HT-29 (cell line): ENCODE measurements around the gene TMEM234. TPM values are rescaled to one million over a fixed set of nuclear protein-coding genes. Genes with fewer than 3 reads are reported as not detected.

Experiments used
- DNase-seq: peaks from one replicate; pipeline ENCODE4 v3.0.0-alpha.2; 2015; ENCODE audit warnings: low spot score
- total RNA-seq: library from RNA; depleted of rRNA; stranded (reverse); fragments of >200 nt; shearing (Covaris generic); gene quantifications from 2 replicates; pipeline ENCODE4 v1.2.3, GENCODE V29; 2014

Gene TMEM234
- total RNA-seq, 1 experiment from 2014 or later = 25.1 TPM

GRCh38 chr1:32201011-32201855 is 20.9 kb downstream of the TMEM234 start:
- peak; percentile 40 for DNase-seq

DNA sequence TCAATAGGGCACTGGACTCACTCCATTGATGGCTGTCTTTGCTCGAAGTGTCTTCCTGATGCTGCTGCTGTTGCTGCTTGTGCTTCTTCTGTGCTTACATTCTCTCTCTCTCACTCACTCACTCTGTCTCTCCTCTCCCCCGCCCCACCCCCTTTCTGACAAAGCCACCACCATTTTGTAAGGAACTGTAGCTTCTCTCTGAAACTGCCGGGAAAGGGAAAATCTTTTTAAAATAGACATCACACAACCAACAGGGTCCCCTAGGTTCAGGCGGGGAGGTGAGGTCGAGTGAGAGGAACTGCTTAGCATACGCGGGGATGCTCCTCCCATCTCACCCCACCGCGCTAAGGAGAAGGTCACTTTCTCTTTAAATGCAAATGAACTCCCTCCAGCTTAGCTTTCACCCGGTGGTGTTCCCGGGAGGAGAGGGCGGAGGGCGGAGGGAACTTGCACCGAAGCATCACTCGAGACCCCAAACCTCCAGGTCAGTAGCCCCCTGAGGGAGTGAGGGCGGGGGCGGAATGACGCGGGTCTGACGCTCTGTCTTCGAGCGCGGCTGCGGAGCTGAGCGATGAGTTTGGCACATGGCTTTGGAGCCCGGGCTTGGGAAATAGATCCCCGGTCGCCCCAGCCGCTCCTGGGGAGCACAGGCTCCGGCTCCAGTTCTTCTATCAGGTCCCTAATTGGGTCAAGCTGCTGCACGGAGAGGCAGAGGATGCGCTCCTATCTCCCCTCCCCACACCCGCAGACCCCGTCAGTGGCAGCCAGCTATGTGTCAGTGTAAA is 21.7 kb downstream of the TMEM234 start, which contains the start of gene CCDC28B:
TSS of gene CCDC28B (plus strand) at position 370 of the 785 bp plus-strand sequence. CDS start 1,341 bp downstream, outside the sequence.
- peak; percentile 53 for DNase-seq

DNA sequence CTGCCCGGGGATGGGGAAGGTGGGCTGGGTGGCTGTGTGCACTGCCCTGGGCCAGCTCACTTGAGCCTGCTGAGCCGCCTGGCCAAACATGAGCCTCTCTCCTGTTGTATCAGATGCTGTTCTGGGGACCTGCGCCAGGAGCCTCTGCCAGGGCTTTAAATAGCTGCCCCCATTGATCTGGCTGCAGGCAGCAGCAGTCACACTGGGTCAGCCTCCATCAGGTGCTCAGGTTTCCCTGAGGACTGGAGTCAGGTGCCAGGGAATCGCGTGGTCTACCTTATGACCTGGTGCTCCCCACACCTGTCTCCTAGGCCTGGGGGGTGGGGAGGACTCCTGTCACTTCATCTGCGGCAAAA is 22.5 kb downstream of the TMEM234 start:
- no peak for DNase-seq

DNA sequence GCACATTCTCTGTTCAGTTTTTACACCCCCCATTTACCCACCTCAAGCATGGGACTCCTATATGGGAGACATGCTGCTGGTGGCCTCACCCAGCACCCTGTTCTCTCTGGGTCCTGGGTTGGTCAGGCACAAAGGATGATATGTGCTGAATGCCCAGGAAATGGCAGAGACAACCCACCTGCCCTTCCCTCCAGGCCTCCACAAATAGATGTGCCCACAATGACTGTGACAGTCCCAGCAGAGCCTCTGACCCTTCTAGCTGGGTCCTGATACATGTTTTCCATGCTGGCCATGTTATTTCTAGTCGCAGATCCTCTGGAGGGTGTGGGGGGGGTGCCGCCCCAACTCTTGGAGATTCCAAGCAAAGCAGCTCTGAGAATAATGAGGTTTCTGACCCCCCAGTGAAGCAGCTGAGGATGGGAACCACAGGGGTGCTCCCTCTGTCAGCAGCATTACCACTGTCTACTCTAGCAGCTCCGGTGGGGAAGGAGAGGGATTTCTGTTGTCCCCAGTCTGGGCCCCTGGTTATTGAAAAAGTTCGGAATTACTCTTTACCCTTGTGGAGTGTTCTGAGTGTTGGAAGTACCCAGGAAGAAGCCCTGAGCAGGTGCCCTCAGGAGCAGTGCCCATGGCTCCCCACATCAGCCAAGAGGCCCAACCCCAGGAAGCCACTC is 23.0 kb downstream of the TMEM234 start:
- no peak for DNase-seq

- DNase-seq = no peak
These were observed 23.7 kb downstream of the TMEM234 start for GRCh38 chr1:32198237-32199042.

DNA sequence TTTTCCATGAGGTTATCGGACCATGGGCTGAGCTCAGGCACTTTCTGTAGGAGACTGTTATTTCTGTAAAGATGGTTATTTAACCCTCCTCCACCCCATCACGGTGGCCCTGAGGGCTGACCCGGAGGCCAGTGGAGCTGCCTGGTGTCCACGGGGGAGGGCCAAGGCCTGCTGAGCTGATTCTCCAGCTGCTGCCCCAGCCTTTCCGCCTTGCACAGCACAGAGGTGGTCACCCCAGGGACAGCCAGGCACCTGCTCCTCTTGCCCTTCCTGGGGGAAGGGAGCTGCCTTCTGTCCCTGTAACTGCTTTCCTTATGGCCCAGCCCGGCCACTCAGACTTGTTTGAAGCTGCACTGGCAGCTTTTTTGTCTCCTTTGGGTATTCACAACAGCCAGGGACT is 24.3 kb downstream of the TMEM234 start:
- DNase-seq = no peak

DNA sequence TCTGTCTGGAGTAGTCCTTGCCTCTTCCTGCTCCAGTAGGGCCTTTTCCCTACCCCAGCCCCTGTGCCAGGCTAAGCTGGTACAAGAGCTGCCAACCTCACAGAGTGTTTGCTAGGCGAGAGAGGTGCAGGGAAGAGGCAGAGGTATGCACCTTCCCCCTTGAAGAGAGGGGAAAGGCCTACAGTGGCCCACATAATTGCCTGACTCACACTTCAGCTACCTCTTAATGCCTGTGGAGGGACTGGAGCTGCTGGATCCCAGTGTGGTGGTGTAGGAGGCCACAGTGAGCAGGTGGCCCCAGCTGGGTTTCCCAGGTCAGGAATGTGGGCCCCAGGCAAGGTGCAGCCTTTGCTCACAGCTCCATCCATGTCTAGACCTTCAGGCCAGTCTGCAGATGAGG is 25.1 kb downstream of the TMEM234 start:
- DNase-seq = no peak

DNA sequence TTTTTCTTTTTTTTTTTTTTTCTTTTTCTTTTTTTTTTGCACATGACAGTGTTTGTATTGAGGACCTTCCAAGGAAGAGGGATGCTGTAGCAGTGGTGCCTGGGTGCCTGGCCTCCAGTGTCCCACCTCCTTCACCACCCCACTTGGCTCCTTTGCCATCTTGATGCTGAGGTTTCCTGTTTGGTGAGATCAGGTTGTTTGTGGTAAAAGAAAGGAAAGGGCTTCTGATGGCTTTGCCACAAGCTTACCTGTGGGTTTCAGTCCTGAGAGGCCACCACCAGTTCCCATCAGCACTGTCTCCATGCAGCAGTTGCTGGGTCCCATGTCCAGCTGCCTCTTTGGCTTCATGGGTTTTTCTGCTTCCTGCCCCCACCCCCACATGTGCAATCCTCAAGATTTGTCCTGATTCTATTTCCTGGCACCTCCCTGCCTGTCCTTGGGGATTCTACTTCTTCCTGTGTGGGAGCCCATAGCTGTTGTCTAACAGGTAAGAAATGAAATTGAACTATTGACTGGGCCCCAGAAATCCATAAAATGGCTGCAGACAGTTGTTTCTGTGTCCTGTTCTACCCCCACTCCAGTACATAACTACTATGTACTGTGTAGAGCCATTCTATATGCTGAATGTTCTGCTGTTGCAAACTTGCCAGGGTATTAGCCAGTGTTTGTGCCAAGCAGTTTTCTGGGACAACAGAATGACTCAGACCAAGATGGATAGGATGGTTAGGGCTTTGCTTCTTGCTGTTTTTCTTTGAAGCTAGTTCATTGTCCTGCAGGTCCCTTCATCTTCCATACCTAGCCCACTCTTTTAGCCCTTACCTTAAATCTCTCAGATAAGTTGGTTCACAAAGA is 26.0 kb downstream of the TMEM234 start:
- no peak for DNase-seq

DNA sequence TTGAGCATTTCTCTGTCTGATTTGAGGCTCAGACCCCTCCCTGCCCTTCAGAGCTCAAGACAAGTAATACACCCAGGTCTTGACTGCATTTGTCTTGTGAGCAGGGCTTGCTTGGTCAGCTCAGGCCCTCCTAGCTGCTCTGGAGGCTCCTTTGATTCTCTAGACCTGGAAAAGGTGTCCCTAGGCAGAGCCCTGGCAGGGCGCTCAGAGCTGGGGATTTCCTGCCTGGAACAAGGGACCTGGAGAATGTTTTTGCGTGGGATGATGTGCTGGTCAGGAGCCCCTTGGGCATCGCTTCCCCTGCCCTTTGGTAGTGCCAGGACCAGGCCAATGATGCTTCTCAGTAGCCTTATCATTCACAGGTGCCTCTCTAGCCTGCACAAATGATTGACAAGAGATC is 26.6 kb downstream of the TMEM234 start:
- no peak for DNase-seq

DNA sequence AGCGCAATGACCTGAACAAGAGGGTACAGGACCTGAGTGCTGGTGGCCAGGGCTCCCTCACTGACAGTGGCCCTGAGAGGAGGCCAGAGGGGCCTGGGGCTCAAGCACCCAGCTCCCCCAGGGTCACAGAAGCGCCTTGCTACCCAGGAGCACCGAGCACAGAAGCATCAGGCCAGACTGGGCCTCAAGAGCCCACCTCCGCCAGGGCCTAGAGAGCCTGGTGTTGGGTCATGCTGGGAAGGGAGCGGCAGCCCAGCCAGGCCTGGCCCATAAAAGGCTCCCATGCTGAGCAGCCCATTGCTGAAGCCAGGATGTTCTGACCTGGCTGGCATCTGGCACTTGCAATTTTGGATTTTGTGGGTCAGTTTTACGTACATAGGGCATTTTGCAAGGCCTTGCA is 27.2 kb downstream of the TMEM234 start:
- DNase-seq = no peak

- no peak for DNase-seq
These were observed 29.8 kb downstream of the TMEM234 start for GRCh38 chr1:32192220-32192948.

DNA sequence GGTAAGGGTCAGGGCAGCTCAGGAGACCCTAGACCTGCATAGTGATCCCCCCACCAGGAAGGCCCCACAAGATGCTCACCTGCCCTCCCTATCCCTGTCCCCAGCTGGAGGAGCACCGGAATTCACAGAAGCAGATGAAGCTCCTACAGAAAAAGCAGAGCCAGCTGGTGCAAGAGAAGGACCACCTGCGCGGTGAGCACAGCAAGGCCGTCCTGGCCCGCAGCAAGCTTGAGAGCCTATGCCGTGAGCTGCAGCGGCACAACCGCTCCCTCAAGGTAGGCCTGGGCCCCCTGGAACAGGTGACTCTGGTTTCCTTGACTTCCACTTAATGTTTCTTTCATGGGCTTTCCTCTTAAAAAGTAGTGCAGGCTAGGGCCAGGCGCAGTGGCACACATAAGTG is 34.3 kb downstream of the TMEM234 start:
- DNase-seq = no peak

DNA sequence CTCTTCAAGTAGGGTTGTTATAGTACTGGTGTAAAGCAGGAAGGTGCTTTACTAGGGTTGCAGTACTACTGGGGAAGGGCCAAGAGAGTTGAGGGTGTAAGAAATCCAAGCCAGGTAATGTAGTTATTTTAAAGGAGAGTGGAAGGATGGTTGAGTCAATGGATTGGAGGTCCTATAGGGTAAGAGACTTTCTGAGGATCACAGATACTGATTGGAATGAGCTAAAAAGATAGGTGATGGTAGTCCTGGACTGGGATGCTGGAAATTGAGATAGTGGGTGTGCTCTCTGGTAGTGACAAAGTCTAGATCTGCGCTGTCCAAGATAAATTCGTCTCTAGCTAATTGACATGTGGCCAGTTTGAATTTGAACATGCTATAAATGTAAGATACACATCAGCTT is 35.7 kb downstream of the TMEM234 start:
- DNase-seq = no peak

- DNase-seq = no peak
These were observed 36.1 kb downstream of the TMEM234 start for GRCh38 chr1:32186077-32186476.

GRCh38 chr1:32184650-32185049 is 37.5 kb downstream of the TMEM234 start:
- DNase-seq = no peak

- no peak for DNase-seq
These were observed 40.1 kb downstream of the TMEM234 start for GRCh38 chr1:32182060-32182459.

- DNase-seq = no peak
These were observed 40.6 kb downstream of the TMEM234 start for GRCh38 chr1:32181563-32181962.

GRCh38 chr1:32181065-32181464 is 41.1 kb downstream of the TMEM234 start:
- DNase-seq = no peak

- DNase-seq = peak; percentile 51
These were observed 41.7 kb downstream of the TMEM234 start for GRCh38 chr1:32180186-32181060.
